IMR-90 (cell line): ENCODE data around the gene SQSTM1.

ENCODE experiments used
- CTCF ChIP-seq: conservative IDR thresholded peaks from 2 replicates; pipeline ENCODE4 v1.5.1; 2012; ENCODE audit warnings: mild to moderate bottlenecking, low read depth, low read length, improper control_type of control experiment
- FOS ChIP-seq: fragments of 150-350 bp; IDR thresholded peaks from 2 replicates; pipeline ENCODE4 v1.6.1; 2016; ENCODE audit warnings: low read depth, low read length
- MAFK ChIP-seq: IDR thresholded peaks from 2 replicates; pipeline ENCODE4 v1.6.1; 2012; ENCODE audit warnings: low read depth, low read length, improper control_type of control experiment
- MXI1 ChIP-seq: IDR thresholded peaks from 2 replicates; pipeline ENCODE4 v1.6.1; 2012; ENCODE audit warnings: low read depth, mild to moderate bottlenecking, low read length, moderate library complexity, borderline replicate concordance
- NFE2L2 ChIP-seq: fragments of 150-350 bp; IDR thresholded peaks from 2 replicates; pipeline ENCODE4 v1.6.1; 2016; ENCODE audit warnings: low read depth, mild to moderate bottlenecking, low read length
- POLR2A ChIP-seq: IDR thresholded peaks from 2 replicates; pipeline ENCODE4 v1.6.1; 2012; ENCODE audit warnings: mild to moderate bottlenecking, low read depth, low read length
- RAD21 ChIP-seq: IDR thresholded peaks from 2 replicates; pipeline ENCODE4 v1.6.1; 2012; ENCODE audit warnings: low read length, improper control_type of control experiment
- RFX5 ChIP-seq: IDR thresholded peaks from 2 replicates; pipeline ENCODE4 v1.8.0; 2012; ENCODE audit warnings: low read depth, mild to moderate bottlenecking, low read length, moderate library complexity
- SMC3 ChIP-seq: fragments of 150-350 bp; IDR thresholded peaks from 2 replicates; pipeline ENCODE4 v1.6.1; 2016; ENCODE audit warnings: low read depth, mild to moderate bottlenecking, antibody characterized with exemption, low read length, moderate library complexity
- USF2 ChIP-seq: fragments of 150-350 bp; IDR thresholded peaks from 2 replicates; pipeline ENCODE4 v1.6.1; 2017; ENCODE audit warnings: mild to moderate bottlenecking, antibody characterized with exemption, low read length, low read depth

GRCh38 chr5:179867476-179867875 lies 46.8 kb downstream of the SQSTM1 start:
- TF ChIP-seq USF2, result no peak
- no peak for TF ChIP-seq SMC3
- no peak for TF ChIP-seq CTCF
- TF ChIP-seq POLR2A, result no peak
- TF ChIP-seq RFX5, result no peak
- no peak for TF ChIP-seq MXI1
- TF ChIP-seq FOS, result no peak
- TF ChIP-seq RAD21, result no peak
- no peak for TF ChIP-seq MAFK
- TF ChIP-seq NFE2L2, result no peak
